ENCODE measurements around the gene SPATA45. TPM values are rescaled to one million over a fixed set of nuclear protein-coding genes. Genes with fewer than 3 reads are reported as not detected.
"Not testable (repeated sequence)": the region's sequence is repeated elsewhere in the genome, so short reads cannot be mapped to it uniquely, and the experiment has no call there.

SPATA45 gene
- total and polyA plus RNA-seq, 8 donors: not detected

GRCh38 chr1:212864201-212864600 lies 16.8 kb upstream of the SPATA45 start:
- no peak for DNase-seq
- intact Hi-C loops (cut with DNase I; ENCODE audit: low total_unique reads): no loop called here
- Histone ChIP-seq H3K36me3 (peaks cover 0 to 27% (median 23%) of the 10 kb centered on the region in 4 donors), H3K27ac (no peak overlapping the region), H3K4me3 (no peak overlapping the region), H3K27me3 (no peaks in the 10 kb centered on the region), H3K9me3 (no peaks in the 10 kb centered on the region), H3K4me1 (peaks cover 9 to 51% (median 23%) of the 10 kb centered on the region in 4 donors)
- no peak for TF ChIP-seq POLR2A (IDR thresholded peaks at IDR 0.05)
- no peak for TF ChIP-seq POLR2AphosphoS5 (IDR thresholded peaks at IDR 0.05)
- TF ChIP-seq CTCF (IDR thresholded peaks at IDR 0.05): no peak
- TF ChIP-seq EP300 (IDR thresholded peaks at IDR 0.05): no peak
- 78 to 95% (median 90%) methylated on average over 4 of the region's 4 CpGs for WGBS, 5 donors

GRCh38 chr1:212863345-212863744 lies 15.9 kb upstream of the SPATA45 start:
- H3K9me3 ChIP-seq; DNase-seq; intact Hi-C loops (cut with DNase I; ENCODE audit: low total_unique reads); H3K27me3 ChIP-seq; H3K27ac ChIP-seq; H3K4me3 ChIP-seq: not testable (repeated sequence)
- H3K4me1 ChIP-seq: peaks cover 17 to 58% (median 29%) of the 10 kb centered on the region in 4 donors
- peaks cover 0 to 21% (median 18%) of the 10 kb centered on the region in 4 donors for H3K36me3 ChIP-seq
- 84 to 92% (median 87%) methylated on average over 10 of the region's 10 CpGs for WGBS, 5 donors

- Histone ChIP-seq H3K27me3 (no peaks in the 10 kb centered on the region), H3K36me3 (peaks cover 0 to 15% (median 12%) of the 10 kb centered on the region in 4 donors), H3K4me3 (no peak overlapping the region), H3K4me1 (peaks cover 20 to 62% (median 31%) of the 10 kb centered on the region in 4 donors), H3K27ac (no peak overlapping the region), H3K9me3 (no peaks in the 10 kb centered on the region)
- TF ChIP-seq POLR2AphosphoS5 (IDR thresholded peaks at IDR 0.05): no peak
- no peak for TF ChIP-seq POLR2A (IDR thresholded peaks at IDR 0.05)
- no peak for TF ChIP-seq EP300 (IDR thresholded peaks at IDR 0.05)
- TF ChIP-seq CTCF (IDR thresholded peaks at IDR 0.05): no peak
- WGBS, 5 donors: 88 to 97% (median 95%) methylated on average over 2 of the region's 2 CpGs
- DNase-seq: peak in 1 of 2 donors; percentile 2
- intact Hi-C loops (cut with DNase I; ENCODE audit: low total_unique reads): no loop called here
Measured at GRCh38 chr1:212862111-212862690, 14.8 kb upstream of the SPATA45 start.

GRCh38 chr1:212860713-212861581 lies 13.5 kb upstream of the SPATA45 start:
- peaks cover 0 to 15% (median 12%) of the 10 kb centered on the region in 4 donors for H3K36me3 ChIP-seq
- peak in 1 of 2 donors; percentile 2 for DNase-seq
- H3K27me3 ChIP-seq: no peaks in the 10 kb centered on the region
- no peak for TF ChIP-seq EP300 (IDR thresholded peaks at IDR 0.05)
- no peak for TF ChIP-seq POLR2AphosphoS5 (IDR thresholded peaks at IDR 0.05)
- TF ChIP-seq POLR2A (IDR thresholded peaks at IDR 0.05): no peak
- no peak for TF ChIP-seq CTCF (IDR thresholded peaks at IDR 0.05)
- WGBS, 5 donors: 69 to 78% (median 76%) methylated on average over 5 of the region's 5 CpGs
- H3K4me3 ChIP-seq: peak overlapping the region in 1 of 4 donors; percentile 3
- no peak overlapping the region for H3K27ac ChIP-seq
- peaks cover 20 to 71% (median 37%) of the 10 kb centered on the region in 4 donors for H3K4me1 ChIP-seq
- intact Hi-C loops (cut with DNase I; ENCODE audit: low total_unique reads): no loop called here
- no peaks in the 10 kb centered on the region for H3K9me3 ChIP-seq
